Karpas-422 (cell line): ENCODE data around the gene SRC. TPM values are rescaled to one million over a fixed set of nuclear protein-coding genes. Genes with fewer than 3 reads are reported as not detected.

Source experiments
- DNase-seq: peaks from one replicate; pipeline ENCODE4 v3.0.0-alpha.2; 2015
- H2AFZ ChIP-seq: fragments of 200-600 bp; sonication (generic); 2 replicates; pipeline ENCODE4 v1.6.1; 2014; ENCODE audit warnings: antibody characterized with exemption, low read length, mixed read lengths
- H3K27ac ChIP-seq: fragments of 200-600 bp; sonication (generic); 2 replicates; pipeline ENCODE4 v1.5.1; 2014; ENCODE audit warnings: mild to moderate bottlenecking, low read length, moderate library complexity
- H3K27me3 ChIP-seq: fragments of 200-600 bp; sonication (generic); 2 replicates; pipeline ENCODE4 v1.6.1; 2014; ENCODE audit warnings: low read length, mixed read lengths
- H3K36me3 ChIP-seq: fragments of 200-600 bp; sonication (generic); 2 replicates; pipeline ENCODE4 v1.6.1; 2014; ENCODE audit warnings: low read length, mixed read lengths; ENCODE audit not compliant: insufficient read depth
- H3K4me1 ChIP-seq: fragments of 200-600 bp; sonication (generic); 2 replicates; pipeline ENCODE4 v1.6.1; 2014; ENCODE audit warnings: mild to moderate bottlenecking, low read length, mixed read lengths
- H3K4me2 ChIP-seq: fragments of 200-600 bp; sonication (generic); 2 replicates; pipeline ENCODE4 v1.6.1; 2014; ENCODE audit warnings: low read length, low read depth, mild to moderate bottlenecking; ENCODE audit not compliant: poor library complexity, severe bottlenecking
- H3K4me3 ChIP-seq: fragments of 200-600 bp; sonication (generic); 2 replicates; pipeline ENCODE4 v1.5.1; 2014; ENCODE audit warnings: mild to moderate bottlenecking, antibody characterized with exemption, low read length, mixed read lengths
- H3K79me2 ChIP-seq: fragments of 200-600 bp; sonication (generic); 2 replicates; pipeline ENCODE4 v1.6.1; 2014; ENCODE audit warnings: mild to moderate bottlenecking, low read length, mixed read lengths
- H3K9ac ChIP-seq: fragments of 200-600 bp; sonication (generic); 2 replicates; pipeline ENCODE4 v1.6.0; 2014; ENCODE audit warnings: low read length
- H3K9me2 ChIP-seq: fragments of 200-600 bp; sonication (generic), shearing (Covaris generic); replicated peaks from 2 replicates; pipeline ENCODE4 v1.6.0; 2014; ENCODE audit warnings: mild to moderate bottlenecking, low read length, moderate library complexity; ENCODE audit not compliant: insufficient read depth
- H3K9me3 ChIP-seq: fragments of 300-700, 200-600 bp; sonication (generic); 2 replicates; pipeline ENCODE4 v1.6.1; 2014; ENCODE audit warnings: low read length, mixed read lengths
- H4K20me1 ChIP-seq: fragments of 200-600 bp; sonication (generic); 2 replicates; pipeline ENCODE4 v1.6.1; 2014; ENCODE audit warnings: mild to moderate bottlenecking, antibody characterized with exemption, low read length, low read depth; ENCODE audit not compliant: insufficient read depth
- total RNA-seq: library from RNA; depleted of rRNA; stranded (reverse); fragments of >200 nt; shearing (Covaris generic); gene quantifications from 2 replicates; pipeline ENCODE4 v1.2.3, GENCODE V29; 2014; ENCODE audit warnings: low replicate concordance

SRC gene
- total RNA-seq, 1 experiment from 2014 or later, result 41.5 TPM

GRCh38 chr20:37328149-37328945 is 17.6 kb upstream of the SRC start:
- Histone ChIP-seq H3K4me3 (no peak overlapping the region), H3K9me3 (no peaks in the 10 kb centered on the region), H3K36me3 (no peaks in the 10 kb centered on the region), H3K9ac (no peak overlapping the region), H3K9me2 (no peaks in the 10 kb centered on the region), H4K20me1 (no peaks in the 10 kb centered on the region), H3K4me2 (no peak overlapping the region), H2AFZ (no peak overlapping the region), H3K79me2 (no peaks in the 10 kb centered on the region), H3K27ac (no peak overlapping the region), H3K27me3 (no peaks in the 10 kb centered on the region), H3K4me1 (no peaks in the 10 kb centered on the region)
- DNase-seq, result no peak

GRCh38 chr20:37329481-37330165 is 16.3 kb upstream of the SRC start:
- Histone ChIP-seq H3K4me2 (no peak overlapping the region), H3K9me3 (no peaks in the 10 kb centered on the region), H2AFZ (no peak overlapping the region), H3K4me3 (no peak overlapping the region), H3K9me2 (no peaks in the 10 kb centered on the region), H4K20me1 (no peaks in the 10 kb centered on the region), H3K27ac (no peak overlapping the region), H3K79me2 (no peaks in the 10 kb centered on the region), H3K36me3 (no peaks in the 10 kb centered on the region), H3K27me3 (no peaks in the 10 kb centered on the region), H3K4me1 (peaks cover 4% of the 10 kb centered on the region), H3K9ac (no peak overlapping the region)
- DNase-seq, result no peak

DNA sequence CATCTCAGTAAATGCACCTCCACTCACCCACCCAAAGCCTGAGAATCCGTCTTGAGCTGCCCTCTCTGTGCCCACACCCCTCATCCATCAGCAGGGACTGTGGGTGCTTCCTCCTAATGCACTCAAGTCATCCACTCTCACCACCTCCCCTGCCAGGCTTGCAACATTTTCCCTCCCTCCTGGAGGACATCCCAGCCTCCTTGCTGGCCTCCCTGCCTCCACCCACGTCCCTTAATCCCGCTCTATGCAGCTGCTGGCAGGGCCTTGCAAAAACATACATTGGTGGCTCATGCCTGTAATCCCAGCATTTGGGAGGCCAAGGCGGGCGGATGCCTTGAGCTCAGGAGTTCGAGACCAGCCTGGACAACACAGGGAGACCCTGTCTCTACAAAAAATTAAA is 15.6 kb upstream of the SRC start:
- Histone ChIP-seq H3K79me2 (no peaks in the 10 kb centered on the region), H3K9me3 (no peaks in the 10 kb centered on the region), H3K4me3 (no peak overlapping the region), H3K27me3 (no peaks in the 10 kb centered on the region), H3K4me2 (no peak overlapping the region), H4K20me1 (no peaks in the 10 kb centered on the region), H3K4me1 (peaks cover 4% of the 10 kb centered on the region), H3K9me2 (no peaks in the 10 kb centered on the region), H3K36me3 (no peaks in the 10 kb centered on the region), H3K27ac (no peak overlapping the region), H3K9ac (no peak overlapping the region), H2AFZ (no peak overlapping the region)
- no peak for DNase-seq

- Histone ChIP-seq H3K4me2 (no peak overlapping the region), H3K79me2 (no peaks in the 10 kb centered on the region), H3K9me2 (no peaks in the 10 kb centered on the region), H4K20me1 (no peaks in the 10 kb centered on the region), H3K27me3 (no peaks in the 10 kb centered on the region), H3K9ac (no peak overlapping the region), H3K4me3 (no peak overlapping the region), H3K27ac (no peak overlapping the region), H2AFZ (no peak overlapping the region), H3K36me3 (no peaks in the 10 kb centered on the region), H3K4me1 (peaks cover 14% of the 10 kb centered on the region), H3K9me3 (no peaks in the 10 kb centered on the region)
- DNase-seq, result no peak
Measured at GRCh38 chr20:37331060-37331857, 14.7 kb upstream of the SRC start.

- no peaks in the 10 kb centered on the region for H3K79me2 ChIP-seq
- no peaks in the 10 kb centered on the region for H3K9me2 ChIP-seq
- no peak overlapping the region for H3K9ac ChIP-seq
- H4K20me1 ChIP-seq, result no peaks in the 10 kb centered on the region
- DNase-seq, result no peak
- no peaks in the 10 kb centered on the region for H3K9me3 ChIP-seq
- H3K36me3 ChIP-seq, result no peaks in the 10 kb centered on the region
- no peaks in the 10 kb centered on the region for H3K27me3 ChIP-seq
- H3K4me1 ChIP-seq, result peaks cover 28% of the 10 kb centered on the region
- no peak overlapping the region for H3K4me3 ChIP-seq
- H2AFZ ChIP-seq, result no peak overlapping the region
- H3K4me2 ChIP-seq, result no peak overlapping the region
- H3K27ac ChIP-seq, result no peak overlapping the region
Measured at GRCh38 chr20:37333130-37333847, 12.7 kb upstream of the SRC start.

DNA sequence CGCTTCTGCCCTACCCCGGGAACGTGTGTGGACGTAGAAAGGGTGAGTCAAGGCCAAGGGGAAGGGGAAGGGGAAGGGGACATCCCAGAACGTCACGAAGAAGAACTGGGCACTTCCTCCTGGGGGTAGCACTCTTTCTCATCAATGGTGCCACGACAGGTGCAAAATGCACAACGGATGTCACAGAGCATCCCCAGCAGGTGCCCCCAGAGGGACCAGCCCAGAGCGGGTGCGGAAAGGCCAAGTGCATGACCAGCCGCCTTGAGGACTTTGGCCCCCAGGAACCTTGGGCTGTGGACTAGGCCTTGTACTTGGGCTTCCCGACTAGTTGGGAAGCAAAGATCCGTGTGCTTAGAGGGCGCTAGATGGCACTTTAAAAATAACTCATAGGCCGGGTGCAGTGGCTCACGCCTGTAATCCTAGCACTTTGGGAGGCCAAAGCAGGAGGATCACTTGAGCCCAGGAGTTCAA is 12.1 kb upstream of the SRC start:
- no peak overlapping the region for H3K27ac ChIP-seq
- no peaks in the 10 kb centered on the region for H3K27me3 ChIP-seq
- no peaks in the 10 kb centered on the region for H3K9me2 ChIP-seq
- H3K79me2 ChIP-seq, result no peaks in the 10 kb centered on the region
- DNase-seq, result no peak
- no peaks in the 10 kb centered on the region for H3K9me3 ChIP-seq
- no peaks in the 10 kb centered on the region for H4K20me1 ChIP-seq
- no peak overlapping the region for H2AFZ ChIP-seq
- H3K4me1 ChIP-seq, result peaks cover 28% of the 10 kb centered on the region
- no peak overlapping the region for H3K4me3 ChIP-seq
- no peak overlapping the region for H3K4me2 ChIP-seq
- no peaks in the 10 kb centered on the region for H3K36me3 ChIP-seq
- no peak overlapping the region for H3K9ac ChIP-seq

GRCh38 chr20:37334450-37334849 is 11.5 kb upstream of the SRC start:
- no peak overlapping the region for H3K9ac ChIP-seq
- H3K79me2 ChIP-seq, result no peaks in the 10 kb centered on the region
- H3K27ac ChIP-seq, result no peak overlapping the region
- H3K36me3 ChIP-seq, result no peaks in the 10 kb centered on the region
- peaks cover 28% of the 10 kb centered on the region for H3K4me1 ChIP-seq
- no peak for DNase-seq
- H3K9me2 ChIP-seq, result no peaks in the 10 kb centered on the region
- H2AFZ ChIP-seq, result no peak overlapping the region
- H3K9me3 ChIP-seq, result no peaks in the 10 kb centered on the region
- H3K4me3 ChIP-seq, result no peak overlapping the region
- H3K27me3 ChIP-seq, result no peaks in the 10 kb centered on the region
- no peak overlapping the region for H3K4me2 ChIP-seq
- no peaks in the 10 kb centered on the region for H4K20me1 ChIP-seq
